A549 (cell line): ENCODE data around the gene RMND5B. TPM values are rescaled to one million over a fixed set of nuclear protein-coding genes. Genes with fewer than 3 reads are reported as not detected.

Experiments used
- ATAC-seq, 2 experiments: fragments of 200-7000 bp in 1 of 2; fragments of >200 bp in 1 of 2; cut with Nextera tagmentation in 1 of 2; cut with Tn5 transposase in 1 of 2; 3 replicates each; pipeline versions ENCODE4 v1.8.0 to v1.9.1; 2018 to 2020; ENCODE audit warnings: mild to moderate bottlenecking in 1 of 2, moderate library complexity in 1 of 2
- CTCF ChIA-PET: fragments of 300-600 bp; sonication (Branson Sonifier 250); formaldehyde crosslinking; extraction: SDS; loops from one replicate; lab custom pipeline; 2021; ENCODE audit warnings: antibody characterized with exemption, inconsistent platforms; lab: Yijun Ruan, JAX
- POLR2A ChIA-PET: fragments of 350-600 bp; formaldehyde crosslinking; extraction: SDS; loops from one replicate; lab custom pipeline; 2021; ENCODE audit warnings: antibody characterized with exemption, inconsistent platforms; lab: Yijun Ruan, JAX
- DNase-seq, 2 experiments: peaks; one replicate each; pipeline versions ENCODE4 v3.0.0 to v3.0.0-alpha.2; 2011 to 2016; ENCODE audit warnings: low read depth in 1 of 2, low spot score in 1 of 2
- FAIRE-seq: peaks from 2 replicates; lab custom pipeline; 2011; peaks lifted over from hg19 to GRCh38; lab: Jason Lieb, UNC
- H3K27ac ChIP-seq, 2 experiments: fragments of >200 bp; sonication (Bioruptor Twin); formaldehyde crosslinking; 3 replicates each; pipeline ENCODE4 v1.5.1; 2016 to 2017
- H3K4me1 ChIP-seq: fragments of >200 bp; sonication (Bioruptor Twin); formaldehyde crosslinking; 3 replicates; pipeline ENCODE4 v1.6.1; 2016
- H3K4me2 ChIP-seq: fragments of >200 bp; sonication (Bioruptor Twin); formaldehyde crosslinking; 3 replicates; pipeline ENCODE4 v1.6.1; 2016
- H3K4me3 ChIP-seq: fragments of >200 bp; sonication (Bioruptor Twin); formaldehyde crosslinking; 3 replicates; pipeline ENCODE4 v1.5.1; 2016
- H3K9me3 ChIP-seq: fragments of >200 bp; sonication (Bioruptor Twin); formaldehyde crosslinking; 3 replicates; pipeline ENCODE4 v1.6.1; 2016
- ATOH8 ChIP-seq: fragments of 250-450 bp; sonication (Bioruptor Pico); IDR thresholded peaks from 2 replicates; pipeline ENCODE4 v1.5.0; 2020; ENCODE audit warnings: low read depth, mild to moderate bottlenecking, moderate library complexity
- BHLHE40 ChIP-seq: IDR thresholded peaks from 2 replicates; pipeline ENCODE4 v1.6.1; 2012; ENCODE audit warnings: low read depth, low read length, inconsistent platforms
- CBX2 ChIP-seq: fragments of 200-600 bp; sonication (generic); IDR thresholded peaks from 2 replicates; pipeline ENCODE4 v1.6.1; 2016; ENCODE audit warnings: low read depth, mild to moderate bottlenecking, borderline replicate concordance
- CEBPB ChIP-seq, 2 experiments: fragments of >200 bp in 1 of 2; sonication (Bioruptor Twin) in 1 of 2; formaldehyde crosslinking in 1 of 2; IDR thresholded peaks; 2 replicates each; pipeline ENCODE4 v1.6.1; 2012 to 2016
- CHD4 ChIP-seq: fragments of 200-600 bp; sonication (generic); IDR thresholded peaks from 2 replicates; pipeline ENCODE4 v1.6.1; 2016; ENCODE audit warnings: antibody characterized with exemption, mild to moderate bottlenecking, borderline replicate concordance
- EHF ChIP-seq: fragments of 250-450 bp; sonication (Bioruptor Pico); IDR thresholded peaks from 2 replicates; pipeline ENCODE4 v1.5.0; 2020; ENCODE audit warnings: mild to moderate bottlenecking
- EHMT2 ChIP-seq: fragments of 200-600 bp; sonication (generic); IDR thresholded peaks from 2 replicates; pipeline ENCODE4 v1.6.1; 2016; ENCODE audit warnings: antibody characterized with exemption, low read depth, mild to moderate bottlenecking, moderate library complexity
- ELK1 ChIP-seq: fragments of 150-350 bp; IDR thresholded peaks from 2 replicates; pipeline ENCODE4 v1.6.1; 2014; ENCODE audit warnings: low read depth, mild to moderate bottlenecking, low read length
- FOXS1 ChIP-seq: fragments of 250-450 bp; sonication (Bioruptor Pico); IDR thresholded peaks from 2 replicates; pipeline ENCODE4 v1.5.0; 2020; ENCODE audit warnings: mild to moderate bottlenecking, moderate library complexity
- GATA3 ChIP-seq: IDR thresholded peaks from 2 replicates; pipeline ENCODE4 v1.6.1; 2012; ENCODE audit warnings: borderline replicate concordance
- HEYL ChIP-seq: fragments of 250-450 bp; sonication (Bioruptor Pico); IDR thresholded peaks from 2 replicates; pipeline ENCODE4 v1.8.0; 2021; ENCODE audit warnings: mild to moderate bottlenecking, moderate library complexity
- HOXB5 ChIP-seq: fragments of 250-450 bp; sonication (Bioruptor Pico); IDR thresholded peaks from 2 replicates; pipeline ENCODE4 v1.5.0; 2020; ENCODE audit warnings: mild to moderate bottlenecking, moderate library complexity
- KDM5A ChIP-seq: fragments of 200-600 bp; sonication (generic); IDR thresholded peaks from 2 replicates; pipeline ENCODE4 v1.6.1; 2016; ENCODE audit warnings: antibody characterized with exemption, mild to moderate bottlenecking
- MAFK ChIP-seq: fragments of 450-650 bp; IDR thresholded peaks from 2 replicates; pipeline ENCODE4 v1.6.1; 2014; ENCODE audit not compliant: partially characterized antibody
- MAZ ChIP-seq: fragments of 150-350 bp; IDR thresholded peaks from 2 replicates; pipeline ENCODE4 v1.6.1; 2014; ENCODE audit warnings: antibody characterized with exemption, low read depth, low read length, borderline replicate concordance
- NFE2L2 ChIP-seq: fragments of 150-350 bp; conservative IDR thresholded peaks from 2 replicates; pipeline ENCODE4 v1.6.1; 2014; ENCODE audit warnings: low read length
- NPAS2 ChIP-seq: fragments of 250-450 bp; sonication (Bioruptor Pico); IDR thresholded peaks from 2 replicates; pipeline ENCODE4 v1.8.0; 2022; ENCODE audit warnings: mild to moderate bottlenecking, moderate library complexity, borderline replicate concordance
- NR3C1 ChIP-seq: fragments of >200 bp; sonication (Bioruptor Twin); formaldehyde crosslinking; IDR thresholded peaks from 3 replicates; pipeline ENCODE4 v1.6.1; 2017
- PBX3 ChIP-seq: IDR thresholded peaks from 2 replicates; pipeline ENCODE4 v1.6.1; 2012
- POLR2A ChIP-seq: IDR thresholded peaks from 2 replicates; pipeline ENCODE4 v1.6.1; 2012; ENCODE audit warnings: mild to moderate bottlenecking, low read length
- POLR2AphosphoS2 ChIP-seq: conservative IDR thresholded peaks from 2 replicates; pipeline ENCODE4 v1.6.1; 2012; ENCODE audit warnings: low read length, improper control_type of control experiment, inconsistent platforms
- RCOR1 ChIP-seq: fragments of 150-350 bp; IDR thresholded peaks from 2 replicates; pipeline ENCODE4 v1.6.1; 2014; ENCODE audit warnings: antibody characterized with exemption, low read length, low read depth
- RNF2 ChIP-seq: fragments of 200-600 bp; sonication (generic); IDR thresholded peaks from 2 replicates; pipeline ENCODE4 v1.6.1; 2016; ENCODE audit warnings: low read depth, mild to moderate bottlenecking, antibody characterized with exemption, moderate library complexity, borderline replicate concordance
- SMC3 ChIP-seq: fragments of >200 bp; sonication (Bioruptor Twin); formaldehyde crosslinking; IDR thresholded peaks from 3 replicates; pipeline ENCODE4 v1.6.1; 2018; ENCODE audit warnings: inconsistent platforms
- TFCP2L1 ChIP-seq: fragments of 250-450 bp; sonication (Bioruptor Pico); IDR thresholded peaks from 2 replicates; pipeline ENCODE4 v1.5.0; 2021; ENCODE audit warnings: mild to moderate bottlenecking
- ZC3H11A ChIP-seq: fragments of 450-650 bp; IDR thresholded peaks from 2 replicates; pipeline ENCODE4 v1.6.1; 2014; ENCODE audit warnings: antibody characterized with exemption, mild to moderate bottlenecking
- ZFP36 ChIP-seq: fragments of 450-650 bp; IDR thresholded peaks from 2 replicates; pipeline ENCODE4 v1.6.1; 2014; ENCODE audit warnings: borderline replicate concordance; ENCODE audit not compliant: partially characterized antibody
- ZNF302 ChIP-seq: fragments of 250-450 bp; sonication (Bioruptor Pico); IDR thresholded peaks from 2 replicates; pipeline ENCODE4 v1.9.0; 2021; ENCODE audit warnings: inconsistent platforms, mild to moderate bottlenecking, moderate library complexity
- WGBS: methylation state at CpG from one replicate; pipeline ENCODE4 v1.1.6; 2017; ENCODE audit errors: missing lambda C conversion rate; 5-methylcytosine and 5-hydroxymethylcytosine counted together
- polyA plus RNA-seq, 4 experiments: library from polyadenylated mRNA; depleted of rRNA in 3 of 4; stranded (reverse); fragments of >200 nt; fragmentation: RNase III in 1 of 4; extraction: RNeasy Plus Mini Kit Qiagen cat#74134 plus additional on column Dnase treatment in 1 of 4; gene quantifications; 2 replicates in 3 of 4; 3 replicates in 1 of 4; pipeline ENCODE4 v1.2.3, GENCODE V29; 2011 to 2017
- TF ChIP-seq, protein P1 (sequence below): fragments of >200 bp; sonication (Bioruptor Twin); formaldehyde crosslinking; IDR thresholded peaks from 2 replicates; pipeline ENCODE4 v1.6.1; 2016

Gene RMND5B
- polyA plus RNA-seq, 2 of the 4 experiments (the other 2 are of a cell fraction), result 20.2 to 30.3 TPM

DNA sequence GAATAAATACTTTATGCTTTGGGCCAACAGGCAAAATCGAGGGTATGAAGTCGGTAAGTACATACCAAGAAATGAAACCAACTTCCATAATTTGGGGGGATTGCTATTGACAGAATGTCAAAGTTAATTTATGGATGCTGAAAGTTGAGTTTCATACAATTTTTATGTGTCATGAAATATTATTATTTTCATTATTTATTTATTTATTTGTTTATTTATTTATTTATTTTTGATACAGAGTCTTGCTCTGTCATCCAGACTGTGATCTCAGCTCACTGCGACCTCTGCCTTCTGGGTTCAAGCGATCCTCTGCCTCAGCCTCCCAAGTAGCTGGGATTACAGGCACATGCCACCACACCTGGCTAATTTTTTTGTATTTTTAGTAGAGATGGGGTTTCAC, 60.8 kb downstream of the RMND5B start:
- CTCF ChIA-PET, result no interaction called here
- TF ChIP-seq ZC3H11A (peak; percentile 94), ZNF302 (CRISPR knock-in tag) (no peak)
- H3K9me3 ChIP-seq, result peaks cover 12% of the 10 kb centered on the region; the same call in 2 of the 3 replicates
- FAIRE-seq, result no peak
- H3K4me3 ChIP-seq, result no peak overlapping the region
- H3K4me1 ChIP-seq, result no peaks in the 10 kb centered on the region
- POLR2A ChIA-PET, result no interaction called here
- no peak for ATAC-seq
- DNase-seq, result no peak
- H3K27ac ChIP-seq, result no peak overlapping the region
- whole genome bisulfite sequencing, result 58% methylated on average over 4 of the region's 4 CpGs
- no peak overlapping the region for H3K4me2 ChIP-seq

- Histone ChIP-seq H3K4me1 (no peaks in the 10 kb centered on the region), H3K4me3 (no peak overlapping the region)
- no peak for TF ChIP-seq NPAS2
- TF ChIP-seq, all 56 proteins: peak for 0
- H3K27ac ChIP-seq, result no peak overlapping the region
- FAIRE-seq, result no peak
- 25% methylated on average over 2 of the region's 2 CpGs for WGBS
- peaks cover 12% of the 10 kb centered on the region; the same call in 2 of the 3 replicates for H3K9me3 ChIP-seq
- no peak for DNase-seq
- no peak overlapping the region for H3K4me2 ChIP-seq
- POLR2A ChIA-PET, result interaction anchor here (0.6 kb wide), 1 partner anchor 12 kb away, joined by 3 read pairs; the partner anchor contains the start of gene HNRNPAB
- CTCF ChIA-PET, result interaction anchor here (0.9 to 1.4 kb wide), 2 partner anchors 29 to 47 kb away, joined by 3 to 4 read pairs; no protein-coding TSS in a partner anchor
- ATAC-seq, result no peak
These were observed 61.4 kb downstream of the RMND5B start for GRCh38 chr5:178192244-178192643.

DNA sequence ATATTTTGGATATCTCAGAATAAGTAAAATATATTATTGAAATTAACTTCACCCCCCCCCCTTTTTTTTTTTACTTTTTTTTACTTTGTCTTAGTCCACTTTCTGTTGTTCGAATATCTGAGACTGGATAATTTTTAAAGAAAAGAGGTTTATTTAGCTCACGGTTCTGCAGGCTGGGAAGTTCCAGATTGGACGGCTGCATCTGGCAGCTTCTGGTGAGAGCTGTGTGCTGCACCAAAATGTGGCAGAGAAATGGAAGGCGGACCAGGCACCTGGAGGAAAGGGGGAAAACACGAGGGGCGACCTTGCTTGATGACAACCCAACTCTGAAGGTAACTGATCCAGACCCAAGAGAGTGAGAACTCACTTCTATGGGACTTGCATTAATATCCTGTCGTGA, 62.0 kb downstream of the RMND5B start:
- DNase-seq, result no peak
- Histone ChIP-seq H3K27ac (no peak overlapping the region), H3K4me1 (no peaks in the 10 kb centered on the region), H3K9me3 (peaks cover 12% of the 10 kb centered on the region; the same call in 2 of the 3 replicates), H3K4me3 (no peak overlapping the region), H3K4me2 (no peak overlapping the region)
- no peak for TF ChIP-seq BHLHE40
- no peak for TF ChIP-seq KDM5A
- no peak for TF ChIP-seq ATOH8 (CRISPR knock-in tag)
- no peak for TF ChIP-seq ELK1
- no peak for TF ChIP-seq EHF
- no peak for TF ChIP-seq HEYL (CRISPR knock-in tag)
- TF ChIP-seq MAZ, result no peak
- no peak for TF ChIP-seq TFCP2L1 (CRISPR knock-in tag)
- no peak for TF ChIP-seq NFE2L2
- TF ChIP-seq ZFP36, result no peak
- no peak for TF ChIP-seq EHMT2
- TF ChIP-seq POLR2AphosphoS2, result no peak
- no peak for TF ChIP-seq CHD4
- no peak for FAIRE-seq
- ATAC-seq, result no peak
- CTCF ChIA-PET, result interaction anchor here (0.9 to 1.4 kb wide), 2 partner anchors 29 to 48 kb away, joined by 3 to 4 read pairs; no protein-coding TSS in a partner anchor
- POLR2A ChIA-PET, result interaction anchor here (0.6 kb wide), 1 partner anchor 12 kb away, joined by 3 read pairs; the partner anchor contains the start of gene HNRNPAB
- 44% methylated on average over 7 of the region's 7 CpGs for WGBS

GRCh38 chr5:178193251-178193809, 62.5 kb downstream of the RMND5B start:
- FAIRE-seq (no peak), ATAC-seq (no peak), DNase-seq (no peak)
- Histone ChIP-seq H3K4me3 (no peak overlapping the region), H3K4me1 (no peaks in the 10 kb centered on the region), H3K9me3 (peaks cover 12% of the 10 kb centered on the region; the same call in 2 of the 3 replicates), H3K4me2 (no peak overlapping the region), H3K27ac (no peak overlapping the region)
- ChIA-PET POLR2A (no interaction called here), CTCF (interaction anchor here (1.4 kb wide), 1 partner anchor 48 kb away, joined by 3 read pairs; no protein-coding TSS in a partner anchor)
- 33% methylated on average over 8 of the region's 8 CpGs for WGBS
- TF ChIP-seq CEBPB (IDR thresholded peaks at IDR 0.05) (no peak), EHF (no peak), ZFP36 (no peak), CBX2 (no peak), BHLHE40 (no peak), CHD4 (no peak), FOXS1 (CRISPR knock-in tag) (no peak), GATA3 (no peak), RNF2 (no peak), SMC3 (no peak), MAFK (no peak), PBX3 (no peak), POLR2A (no peak), RCOR1 (no peak), EHMT2 (no peak), HEYL (CRISPR knock-in tag) (no peak), KDM5A (no peak), NR3C1 (no peak), HOXB5 (CRISPR knock-in tag) (no peak)
- TF ChIP-seq, protein P1, sequence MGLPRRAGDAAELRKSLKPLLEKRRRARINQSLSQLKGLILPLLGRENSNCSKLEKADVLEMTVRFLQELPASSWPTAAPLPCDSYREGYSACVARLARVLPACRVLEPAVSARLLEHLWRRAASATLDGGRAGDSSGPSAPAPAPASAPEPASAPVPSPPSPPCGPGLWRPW, result no peak
